ENCODE measurements around the gene SIAE.

DNA sequence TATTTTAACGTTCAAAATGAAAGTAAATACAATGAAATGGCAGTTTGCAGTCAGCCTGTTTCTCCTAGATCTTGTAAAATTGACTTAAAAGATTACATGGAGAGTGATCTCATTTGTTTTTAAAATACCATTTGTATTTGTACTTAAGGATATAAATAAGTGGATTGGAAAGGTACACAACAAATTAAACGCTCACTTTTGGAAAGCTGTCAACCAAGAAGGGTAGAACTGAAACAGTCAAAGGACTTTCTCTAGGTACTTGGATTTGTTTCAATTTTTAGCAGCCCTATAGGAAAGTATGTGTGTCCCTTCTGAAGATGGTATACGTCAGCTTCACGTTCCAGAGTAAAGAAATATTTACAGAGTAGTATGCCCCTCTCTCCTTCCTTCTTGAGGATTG, 43.6 kb downstream of the SIAE start:
- TF ChIP-seq POLR2A (IDR thresholded peaks at IDR 0.05) (no peak), CTCF (IDR thresholded peaks at IDR 0.05) (no peak)

Measured in gastroesophageal sphincter (tissue), 3 donors.